ENCODE measurements around the gene RAD52. TPM values are rescaled to one million over a fixed set of nuclear protein-coding genes. Genes with fewer than 3 reads are reported as not detected.

Gene RAD52
- total RNA-seq, 1 experiment from 2014 or later, result 19.2 TPM

GRCh38 chr12:976644-977043 lies 27.1 kb upstream of the RAD52 start:
- CTCF ChIA-PET, result no interaction called here
- POLR2A ChIA-PET, result no interaction called here
- ATAC-seq, result no peak
- no peak overlapping the region for H3K4me3 Mint-ChIP-seq
- no peaks in the 10 kb centered on the region for H3K36me3 Mint-ChIP-seq
- no peaks in the 10 kb centered on the region for H3K27me3 Mint-ChIP-seq (ENCODE audit: low read depth)
- no peak overlapping the region for H3K27ac Mint-ChIP-seq
- peaks cover 6% of the 10 kb centered on the region; the same call in 1 of the 2 replicates for H3K9me3 Mint-ChIP-seq
- no peaks in the 10 kb centered on the region for H3K4me1 Mint-ChIP-seq
- DNase-seq (ENCODE audit: low spot score), result no peak
- no peak for TF ChIP-seq NR1H2 (CRISPR knock-in tag; IDR thresholded peaks at IDR 0.05)
- no peak for TF ChIP-seq RELA (CRISPR knock-in tag; IDR thresholded peaks at IDR 0.05; ENCODE audit: borderline replicate concordance)
- TF ChIP-seq ZBTB21 (CRISPR knock-in tag; IDR thresholded peaks at IDR 0.05; ENCODE audit: borderline replicate concordance), result no peak
- TF ChIP-seq ZNF232 (CRISPR knock-in tag; IDR thresholded peaks at IDR 0.05), result no peak
- no peak for TF ChIP-seq FOXP4 (CRISPR knock-in tag; IDR thresholded peaks at IDR 0.05)
- no peak for TF ChIP-seq GTF2I (CRISPR knock-in tag; conservative IDR thresholded peaks at IDR 0.05)
- no peak for TF ChIP-seq IRF2 (CRISPR knock-in tag; IDR thresholded peaks at IDR 0.05; ENCODE audit: borderline replicate concordance, low read depth)
- TF ChIP-seq AR (CRISPR knock-in tag; IDR thresholded peaks at IDR 0.05), result no peak
- TF ChIP-seq HMGXB4 (CRISPR knock-in tag; IDR thresholded peaks at IDR 0.05), result no peak
- no peak for TF ChIP-seq SP1 (CRISPR knock-in tag; conservative IDR thresholded peaks at IDR 0.05)
- no peak for TF ChIP-seq PRRX2 (CRISPR knock-in tag; IDR thresholded peaks at IDR 0.05)
- no peak for TF ChIP-seq OVOL2 (CRISPR knock-in tag; IDR thresholded peaks at IDR 0.05; ENCODE audit: borderline replicate concordance)
- TF ChIP-seq TEAD1 (CRISPR knock-in tag; IDR thresholded peaks at IDR 0.05), result no peak
- TF ChIP-seq NFE2L1 (CRISPR knock-in tag; IDR thresholded peaks at IDR 0.05), result no peak
- no peak for TF ChIP-seq CTCF (IDR thresholded peaks at IDR 0.05)
- TF ChIP-seq CDX4 (CRISPR knock-in tag; IDR thresholded peaks at IDR 0.05; ENCODE audit: borderline replicate concordance), result no peak
- TF ChIP-seq NFYB (CRISPR knock-in tag; conservative IDR thresholded peaks at IDR 0.05; ENCODE audit: low read depth), result no peak

Data from WTC11 (cell line).